HCEC 1CT (cell line): Measurements from ENCODE around the gene ADGRV1.
A peak's percentile ranks its signal among the peaks of the same experiment; 100 is the strongest.
"Not testable (repeated sequence)": the region's sequence is repeated elsewhere in the genome, so short reads cannot be mapped to it uniquely, and the experiment has no call there.

Experiments used
- DNase-seq: peaks from one replicate; pipeline ENCODE4 v3.0.0-alpha.2; 2017

ADGRV1 gene

DNA sequence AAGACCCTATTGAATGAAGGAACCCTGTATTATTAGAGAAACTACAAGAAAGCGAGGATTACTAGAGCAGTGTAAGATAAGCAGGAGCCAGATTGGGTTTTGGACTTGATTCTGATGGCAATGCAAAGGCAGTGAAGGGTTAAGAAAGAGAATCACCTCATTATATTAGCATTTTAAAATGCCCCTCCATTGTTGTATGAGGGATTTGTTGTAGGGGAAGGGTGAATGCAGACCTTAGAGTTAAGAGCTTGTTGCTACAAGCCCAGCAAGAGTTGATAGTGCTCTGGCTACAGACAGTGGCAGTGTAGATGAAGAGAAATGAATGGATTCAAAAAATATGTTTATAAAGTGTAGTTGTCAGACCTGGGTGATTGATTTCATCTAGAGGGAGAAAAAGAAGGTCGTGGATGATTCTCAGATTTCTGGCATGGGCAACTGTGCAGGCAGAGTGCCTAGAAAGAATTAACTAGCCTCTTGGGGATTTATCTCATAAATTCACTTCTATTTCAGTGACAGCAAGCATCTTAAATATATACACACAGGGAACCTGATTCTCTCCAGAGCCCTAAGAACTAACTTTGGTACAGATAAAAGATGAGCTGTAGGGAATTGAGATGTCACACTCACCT lies 479.7 kb downstream of the ADGRV1 start:
- no peak for DNase-seq

DNA sequence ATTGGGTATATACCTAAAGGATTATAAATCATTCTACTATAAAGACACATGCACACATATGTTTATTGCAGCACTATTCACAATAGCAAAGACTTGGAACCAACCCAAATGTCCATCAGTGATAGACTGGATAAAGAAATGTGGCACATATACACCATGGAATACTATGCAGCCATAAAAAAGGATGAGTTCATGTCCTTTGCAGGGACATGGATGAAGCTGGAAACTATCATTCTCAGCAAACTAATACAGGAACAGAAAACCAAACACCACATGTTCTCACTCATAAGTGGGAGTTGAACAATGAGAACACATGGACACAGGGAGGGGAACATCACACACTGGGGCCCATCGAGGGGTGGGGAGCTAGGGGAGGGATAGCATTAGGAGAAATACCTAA lies 482.5 kb downstream of the ADGRV1 start:
- not testable (repeated sequence) for DNase-seq

DNA sequence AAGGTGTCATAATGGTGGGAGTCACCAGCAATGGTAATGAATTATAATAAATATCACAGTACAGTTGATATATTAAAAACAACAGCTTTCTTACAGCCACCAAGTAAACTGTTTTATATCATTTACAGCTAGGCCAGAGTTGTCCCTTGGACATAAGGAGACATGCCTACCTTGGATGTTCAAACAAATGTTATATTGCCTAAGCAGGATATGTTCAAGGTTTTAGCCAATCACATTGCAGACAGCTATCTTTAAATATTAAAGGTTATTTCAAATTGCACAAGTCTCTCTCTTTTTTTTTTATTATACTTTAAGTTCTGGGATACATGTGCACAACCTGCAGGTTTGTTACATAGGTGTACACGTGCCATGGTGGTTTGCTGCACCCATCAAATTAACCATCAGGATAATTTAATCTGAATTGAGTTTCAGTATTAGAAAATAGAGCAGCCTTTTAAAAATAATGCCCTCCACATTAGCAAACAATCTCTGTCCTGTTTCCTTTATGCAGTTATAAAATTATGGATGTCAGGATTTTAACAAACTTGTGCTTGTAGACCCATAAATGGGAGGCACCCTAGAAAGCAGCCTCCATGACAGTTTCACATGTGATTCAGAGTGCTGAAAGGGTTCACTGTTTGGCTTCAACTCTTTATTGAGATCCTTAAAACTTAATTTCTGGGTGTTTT lies 483.8 kb downstream of the ADGRV1 start:
- no peak for DNase-seq

DNA sequence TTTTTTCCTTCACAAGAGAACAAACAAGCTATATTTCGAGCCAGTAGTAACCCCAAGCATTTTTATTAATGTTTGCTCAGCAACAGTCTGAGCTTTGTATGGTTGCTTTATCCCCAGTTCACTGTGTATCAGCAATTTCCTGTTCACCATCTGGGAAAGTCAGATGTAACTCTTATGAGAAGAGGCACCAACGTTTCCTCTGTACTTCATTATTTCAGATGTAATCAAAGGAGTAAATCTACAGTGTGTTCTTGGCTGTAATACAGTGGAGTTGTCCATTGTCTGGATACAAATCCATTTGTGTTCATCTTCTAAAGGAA lies 484.3 kb downstream of the ADGRV1 start:
- no peak for DNase-seq

DNA sequence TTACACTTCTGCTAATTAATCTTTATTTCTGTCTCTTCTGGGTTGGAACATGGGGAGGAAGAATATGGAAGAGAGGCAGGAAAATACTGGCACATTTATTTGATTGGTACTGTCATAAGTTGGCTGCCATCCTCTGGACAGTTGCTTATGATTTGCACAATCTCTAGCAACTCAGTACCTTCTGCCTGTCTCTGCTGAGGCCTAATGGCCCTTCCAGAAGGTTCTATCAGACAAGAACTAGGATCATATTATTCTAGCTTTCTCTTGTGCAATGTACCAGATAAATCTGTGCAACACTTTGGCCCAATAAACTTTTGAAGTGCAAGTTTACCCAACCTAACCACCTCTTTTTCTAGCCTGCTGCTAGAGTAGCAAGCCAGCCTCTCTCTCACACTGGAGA lies 489.5 kb downstream of the ADGRV1 start:
- no peak for DNase-seq

DNA sequence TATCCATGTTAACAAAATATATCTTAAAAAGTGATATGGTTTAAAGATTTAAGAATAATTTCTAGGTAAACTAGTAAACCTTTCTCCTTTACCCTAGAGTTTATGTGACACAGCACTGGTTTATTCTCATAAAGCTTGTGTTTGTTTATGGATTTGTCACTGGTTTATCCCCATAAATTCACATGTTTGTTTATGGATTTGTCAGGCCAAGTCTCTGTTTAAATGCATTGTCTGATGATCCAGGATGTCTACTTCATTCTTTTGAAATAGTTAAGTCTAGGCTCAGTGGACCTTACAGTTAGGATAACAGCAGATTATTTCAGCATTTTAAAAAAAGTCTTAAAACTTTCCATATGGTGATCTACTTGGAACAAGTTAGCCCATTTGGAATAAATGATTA lies 490.5 kb downstream of the ADGRV1 start:
- no peak for DNase-seq

DNA sequence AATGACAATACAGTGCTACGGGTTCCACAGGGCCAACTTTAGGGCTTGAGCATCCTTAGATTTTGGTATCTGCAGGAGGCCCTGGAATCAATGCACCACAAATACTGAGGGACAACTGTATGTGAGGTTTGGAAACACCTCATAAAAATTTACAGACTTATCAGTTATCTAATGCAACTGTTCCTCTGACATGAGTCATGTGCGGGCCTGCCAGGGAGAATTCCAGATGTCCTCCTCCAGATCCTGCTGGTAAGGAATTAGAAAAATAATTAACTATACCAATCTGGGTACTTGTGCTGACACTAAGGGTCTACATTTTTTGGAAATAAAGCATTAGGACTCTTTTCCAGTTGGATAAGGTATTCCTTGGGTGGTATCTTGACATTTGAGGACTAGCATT lies 491.2 kb downstream of the ADGRV1 start:
- DNase-seq = peak; percentile 44

DNA sequence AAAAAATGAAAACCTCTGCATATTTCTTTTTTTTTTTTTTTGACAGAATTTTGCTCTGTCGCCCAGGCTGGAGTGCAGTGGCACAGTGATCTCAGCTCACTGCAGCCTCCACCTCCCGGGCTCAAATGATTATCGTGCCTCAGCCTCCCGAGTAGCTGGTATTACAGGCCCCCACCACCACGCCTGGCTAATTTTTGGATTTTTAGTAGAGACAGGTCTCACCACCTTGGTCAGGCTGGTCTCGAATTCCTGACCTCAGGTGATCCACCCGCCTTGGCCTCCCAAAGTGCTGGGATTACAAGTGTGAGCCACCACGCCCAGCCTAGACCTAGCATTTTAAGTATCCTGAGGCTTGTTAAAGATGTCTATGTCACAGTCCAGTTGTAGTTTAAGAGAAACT lies 493.8 kb downstream of the ADGRV1 start:
- DNase-seq = not testable (repeated sequence)

DNA sequence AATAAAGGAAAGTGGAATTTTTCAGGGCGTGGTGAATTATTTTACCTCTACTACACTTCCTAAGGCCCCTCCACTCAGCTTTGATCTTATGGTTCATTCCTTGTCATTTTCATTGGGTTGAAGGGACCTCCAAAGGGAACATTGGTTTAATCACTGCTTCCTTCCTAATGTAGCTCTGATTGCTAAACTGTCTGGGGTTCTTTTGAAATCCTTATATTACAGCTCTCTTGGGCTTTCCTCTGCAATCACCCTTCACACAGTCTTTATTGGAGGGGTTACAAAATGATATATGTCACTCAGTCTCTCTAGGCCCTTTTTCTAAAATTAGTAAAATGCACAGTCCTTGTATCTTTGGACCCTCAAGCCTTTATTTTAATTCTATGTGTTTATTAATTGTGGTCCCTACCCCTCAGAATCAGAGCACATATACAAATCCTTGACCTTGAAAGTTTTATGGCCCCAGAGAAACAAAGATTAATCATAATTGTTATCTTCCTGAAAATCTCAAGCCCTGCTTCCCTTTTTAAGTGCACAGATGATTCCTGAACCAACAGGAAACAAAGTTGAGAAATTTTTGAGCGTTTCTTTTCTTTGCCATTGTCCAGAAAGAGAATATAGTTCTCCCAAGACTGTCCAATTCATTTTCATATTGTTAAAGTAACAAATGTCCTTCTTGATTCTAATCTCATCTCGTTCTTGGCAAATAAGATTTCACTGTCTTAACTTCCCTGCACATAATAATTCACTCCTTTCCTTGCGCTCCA lies 494.6 kb downstream of the ADGRV1 start:
- DNase-seq = no peak

DNA sequence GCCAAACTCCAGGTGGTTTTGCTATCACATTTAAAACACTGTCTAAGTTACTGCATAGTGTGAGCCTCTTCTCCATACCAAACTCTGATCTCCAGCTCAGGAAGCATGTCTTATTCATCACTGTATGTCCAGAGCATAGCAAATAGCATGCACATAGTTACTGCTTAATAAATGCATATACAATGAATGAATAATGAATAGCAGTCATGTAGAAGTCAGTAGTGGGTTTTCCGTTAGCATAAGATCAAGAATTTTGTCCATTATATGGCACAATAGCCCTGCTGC lies 495.1 kb downstream of the ADGRV1 start:
- no peak for DNase-seq

DNA sequence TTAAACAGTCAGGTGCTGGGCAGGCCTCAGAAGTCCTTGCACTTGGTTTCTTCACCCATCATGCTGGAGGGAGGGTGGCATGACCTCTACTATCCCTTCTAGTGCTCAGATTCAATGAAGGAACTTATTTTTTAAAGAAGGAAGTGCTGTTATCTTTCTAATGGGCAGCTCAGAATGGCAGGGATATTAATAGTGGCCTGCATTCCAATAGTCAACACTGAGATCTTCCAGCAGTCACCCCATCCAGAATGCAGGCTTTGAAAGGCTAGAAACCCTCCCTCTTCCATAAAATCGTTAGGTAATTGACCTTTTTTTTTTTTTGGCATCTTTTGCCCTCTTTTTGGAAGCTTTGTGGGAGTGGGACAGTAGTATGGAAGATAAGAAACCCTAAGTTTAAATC lies 499.6 kb downstream of the ADGRV1 start:
- no peak for DNase-seq

DNA sequence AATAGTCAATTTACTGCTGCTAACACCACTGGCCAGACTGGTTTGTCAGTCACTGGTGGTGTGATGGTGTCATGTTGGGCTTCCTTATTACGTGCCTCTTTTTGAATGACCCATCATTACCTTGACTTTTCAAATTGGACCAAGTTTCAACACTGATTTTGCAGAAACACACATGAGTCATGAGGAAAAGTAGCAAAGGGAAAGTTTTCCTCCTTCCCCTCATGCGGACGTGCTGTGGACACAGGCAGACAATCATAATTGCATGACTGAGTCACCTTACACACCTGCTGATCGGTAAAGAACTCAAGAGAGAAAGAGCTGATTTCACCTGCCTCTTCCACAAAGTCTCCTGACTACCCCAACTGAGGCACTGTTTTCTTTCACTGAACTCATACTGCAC lies 500.0 kb downstream of the ADGRV1 start:
- no peak for DNase-seq

DNA sequence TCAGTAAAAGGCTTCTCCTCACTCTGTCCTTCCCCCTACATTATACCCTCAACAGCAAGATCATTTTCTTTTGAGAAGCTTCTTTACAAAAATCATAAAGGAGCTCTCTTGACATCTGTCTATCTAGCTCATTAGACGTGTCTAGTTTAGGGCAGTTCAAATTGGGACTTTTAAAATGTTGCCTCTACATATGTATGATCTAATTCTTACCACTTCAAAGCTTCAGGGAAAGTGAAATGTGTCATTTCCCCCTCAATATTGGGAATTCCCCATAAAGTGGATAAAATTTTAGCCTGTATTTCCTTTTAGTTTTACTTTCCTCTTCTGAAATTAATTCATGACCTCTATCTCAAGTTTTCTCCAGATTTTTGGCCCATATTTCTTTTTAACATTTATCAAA lies 500.8 kb downstream of the ADGRV1 start:
- DNase-seq = no peak

DNA sequence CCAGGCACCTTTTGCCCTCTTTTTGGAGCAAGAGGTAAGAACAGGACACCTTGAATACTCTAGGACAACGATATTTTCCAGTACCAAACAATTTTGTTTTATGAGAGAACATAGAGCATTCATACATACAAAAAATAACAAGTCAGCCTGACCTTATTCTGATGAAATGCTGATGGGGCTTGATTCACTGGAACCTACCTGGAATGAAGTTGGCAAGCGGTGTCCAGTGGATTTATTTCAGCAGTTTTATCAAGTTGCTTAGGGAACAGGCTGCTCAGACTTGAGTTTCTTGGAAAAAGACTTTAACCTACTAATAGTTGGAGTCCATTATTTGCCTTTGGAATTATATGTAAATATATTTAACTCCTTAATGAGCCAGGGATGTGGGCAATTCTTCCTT lies 502.5 kb downstream of the ADGRV1 start:
- DNase-seq = no peak

DNA sequence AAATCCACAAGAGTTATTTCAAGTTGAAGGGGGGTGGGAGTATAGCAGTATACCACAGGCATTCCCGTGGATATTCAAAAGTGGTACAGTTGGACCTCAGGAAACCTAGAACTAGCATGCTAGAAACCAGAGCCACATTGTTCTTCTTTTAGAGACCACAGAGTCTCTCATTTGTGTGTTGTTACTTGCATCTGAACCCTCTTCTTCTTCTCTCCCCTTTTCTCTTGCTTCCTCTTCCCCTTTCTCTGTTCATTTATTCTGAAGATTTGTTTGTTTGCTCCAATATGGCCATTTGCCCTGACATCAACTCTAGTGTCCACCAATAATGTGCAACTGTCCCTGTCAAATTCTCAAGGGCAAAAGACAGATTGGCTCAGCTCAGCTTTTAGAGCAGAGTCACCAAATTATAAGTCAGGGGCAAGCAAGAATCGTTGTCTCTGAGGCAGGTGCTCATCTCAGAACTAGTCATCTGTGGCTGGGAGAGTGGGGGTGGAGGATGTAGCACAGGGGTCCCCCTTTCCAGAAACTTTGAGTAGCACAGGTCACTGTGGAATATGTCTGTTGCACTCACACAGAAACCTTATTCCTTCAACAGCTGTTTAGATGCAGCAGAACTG lies 503.5 kb downstream of the ADGRV1 start:
- no peak for DNase-seq

DNA sequence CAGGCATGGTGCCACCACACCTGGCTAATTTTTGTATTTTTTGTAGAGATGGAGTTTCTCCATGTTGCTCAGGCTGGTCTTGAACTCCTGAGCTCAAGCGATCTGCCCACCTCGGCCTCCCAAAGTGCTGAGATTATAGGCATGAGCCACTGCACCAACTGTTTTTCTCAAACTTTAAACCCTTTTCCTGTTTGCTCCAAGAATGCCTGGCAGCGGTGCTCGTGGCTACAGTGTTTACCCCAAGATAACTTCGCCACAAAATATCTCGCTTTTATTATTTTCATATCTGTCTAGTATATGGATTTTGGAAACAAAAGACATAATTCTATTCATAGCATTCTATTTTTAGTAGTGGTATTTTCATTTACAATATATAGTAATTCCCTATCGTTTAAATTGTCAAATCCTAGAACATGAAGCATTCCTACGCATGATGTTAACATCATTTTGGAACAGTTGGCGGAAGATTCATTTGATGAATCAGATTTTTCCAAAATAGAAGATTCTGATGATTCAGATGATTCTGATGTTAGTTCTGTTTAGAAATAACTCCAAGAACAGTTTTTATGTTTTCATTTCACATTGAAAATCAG lies 504.6 kb downstream of the ADGRV1 start:
- DNase-seq = peak; percentile 77

DNA sequence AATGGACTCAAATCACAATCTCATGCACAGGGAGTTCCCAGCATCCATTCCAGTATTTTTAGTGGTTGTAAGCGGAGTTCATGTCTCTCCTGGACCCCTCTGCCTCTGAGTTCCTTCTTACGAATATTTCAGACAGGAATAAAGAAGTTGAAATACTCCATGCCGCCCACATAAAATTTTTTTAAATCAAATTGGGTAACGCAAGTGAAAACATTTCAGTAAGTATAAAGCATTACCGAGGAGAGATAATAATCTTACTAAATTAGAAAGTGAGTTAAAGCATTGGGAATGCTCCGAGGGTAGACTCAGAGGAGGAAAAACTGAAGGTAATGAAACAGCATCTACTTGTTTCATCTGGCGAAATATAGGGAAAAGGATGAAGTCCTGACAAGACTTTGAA lies 506.9 kb downstream of the ADGRV1 start:
- no peak for DNase-seq

DNA sequence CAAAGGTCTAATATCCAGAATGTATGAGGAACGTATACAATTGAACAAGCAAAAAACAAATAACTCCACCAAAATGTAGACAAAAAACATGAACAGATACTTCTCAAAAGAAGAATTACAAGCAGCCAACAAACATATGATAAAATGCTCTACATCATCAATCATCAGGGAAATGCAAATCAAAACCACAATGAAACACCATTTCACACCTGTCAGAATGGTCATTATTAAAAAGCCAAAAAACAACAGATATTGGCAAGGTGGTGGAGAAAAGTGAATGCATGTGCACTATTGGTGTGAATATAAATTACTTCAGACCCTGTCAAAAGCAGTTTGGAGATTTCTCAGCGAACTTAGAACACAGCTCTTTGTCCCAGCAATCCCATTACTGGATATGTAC lies 510.8 kb downstream of the ADGRV1 start:
- no peak for DNase-seq

DNA sequence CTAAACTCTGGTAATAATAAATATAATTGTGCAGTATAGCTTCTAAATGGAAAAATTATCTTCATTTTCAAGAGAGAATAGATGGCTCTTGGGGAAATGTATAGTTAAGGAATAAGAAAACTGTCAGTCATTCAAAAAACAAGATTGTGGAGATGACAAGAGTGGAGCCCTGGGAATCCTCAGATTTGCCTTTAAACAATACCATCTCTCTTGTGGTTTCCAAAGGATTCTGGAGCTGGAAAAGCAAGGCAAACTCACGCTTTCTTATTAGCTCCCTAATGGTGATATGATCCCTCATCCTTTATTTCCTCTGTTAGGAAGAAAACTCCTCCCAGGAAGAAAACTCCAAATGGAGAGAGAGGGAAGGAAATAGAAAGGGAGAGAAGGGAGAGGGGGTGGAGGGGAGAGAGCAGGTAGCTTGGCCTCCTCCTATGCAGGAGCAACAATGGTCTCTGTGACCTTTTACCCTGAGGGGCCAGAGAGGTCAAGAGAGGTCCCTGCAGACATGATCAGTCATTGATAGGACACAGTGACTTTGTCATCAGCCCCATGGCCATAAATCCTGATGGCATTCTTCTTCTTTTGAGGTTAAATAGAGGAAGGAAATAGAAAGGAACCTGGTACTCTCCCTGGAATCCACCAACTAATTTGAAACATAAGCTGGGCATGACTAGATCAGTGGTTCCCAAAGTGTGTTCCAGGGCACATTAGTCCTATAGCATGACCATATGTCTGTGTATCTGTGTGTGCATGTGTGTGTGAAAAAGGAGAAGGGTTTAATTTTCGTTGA lies 512.4 kb downstream of the ADGRV1 start:
- DNase-seq = no peak

DNA sequence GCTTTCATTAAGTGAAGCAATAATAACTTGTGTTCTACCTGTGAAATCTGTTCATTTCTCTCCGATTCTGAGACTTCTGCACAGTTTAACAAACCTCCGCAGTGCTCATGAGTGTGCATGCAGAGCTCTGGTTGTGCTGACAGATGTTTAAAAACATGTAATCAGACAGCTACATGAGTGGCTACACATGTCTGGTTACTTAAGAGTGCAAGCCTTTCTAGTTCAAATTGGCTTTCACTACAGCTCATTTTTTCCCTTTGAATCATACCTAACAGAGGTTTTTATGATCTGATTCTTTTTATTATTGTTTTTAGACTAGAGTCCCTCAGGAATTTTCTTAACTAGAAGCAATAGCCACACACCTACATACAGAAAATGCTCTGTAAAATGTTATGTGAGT lies 514.3 kb downstream of the ADGRV1 start:
- DNase-seq = peak; percentile 77

DNA sequence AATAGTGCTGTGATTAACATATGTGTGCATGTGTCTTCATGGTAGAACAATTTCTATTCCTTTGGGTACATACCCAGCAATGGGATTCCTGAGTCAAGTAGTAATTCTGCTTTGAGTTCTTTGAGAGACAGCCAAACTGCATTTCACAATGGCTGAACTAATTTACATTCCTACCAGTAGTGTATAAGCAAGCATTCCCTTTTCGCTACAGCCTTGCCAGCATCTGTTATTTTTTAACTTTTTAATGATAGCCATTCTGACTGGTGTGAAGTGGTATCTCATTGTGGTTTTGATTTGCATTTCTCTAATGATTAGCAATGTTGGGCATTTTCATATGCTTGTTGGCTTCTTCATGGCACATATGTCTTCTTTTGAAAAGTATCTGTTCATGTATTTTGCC lies 516.0 kb downstream of the ADGRV1 start:
- DNase-seq = peak; percentile 86

DNA sequence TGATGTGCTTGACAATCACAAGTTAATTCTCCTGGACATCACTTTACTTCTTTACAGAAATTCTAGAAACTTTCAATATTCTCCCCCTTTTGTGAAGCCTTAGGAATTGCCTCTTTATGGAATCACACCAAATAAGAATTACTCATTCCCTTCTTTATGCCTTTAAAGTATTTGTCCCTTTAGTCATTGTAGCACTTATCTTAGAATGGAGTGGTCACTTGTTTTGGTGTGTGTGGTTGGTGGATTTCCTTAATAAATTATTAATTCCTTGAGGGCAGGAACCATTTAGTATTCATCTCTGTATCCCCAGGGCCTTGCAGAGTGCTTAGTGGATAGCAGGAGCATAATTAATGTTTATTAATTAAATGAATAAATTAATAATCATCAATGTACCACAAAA lies 517.5 kb downstream of the ADGRV1 start:
- peak; percentile 24 for DNase-seq

DNA sequence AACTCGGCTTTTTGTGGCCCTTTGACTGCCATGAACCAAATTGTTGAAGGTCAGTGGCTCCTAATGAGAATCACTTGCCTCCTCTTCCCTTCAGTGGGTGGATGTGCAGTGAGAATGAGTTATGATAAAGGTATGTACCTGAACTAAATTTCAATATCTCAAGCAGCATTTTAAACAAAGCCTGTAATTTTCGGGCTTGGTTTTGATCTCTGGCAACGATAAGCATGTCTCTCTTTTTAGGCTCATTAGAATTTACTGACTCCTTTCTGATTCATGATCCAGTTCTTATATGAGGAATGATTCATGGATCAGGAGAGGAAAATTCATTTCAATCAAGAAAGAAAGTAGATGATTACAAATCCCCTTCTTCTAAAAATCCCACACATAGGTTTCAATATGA lies 519.0 kb downstream of the ADGRV1 start:
- DNase-seq = no peak
